HG03342 (cell line): ENCODE data around the gene SLC3A2.

Source experiments
- ATAC-seq: cut with Tn5 transposase; IDR thresholded peaks from one replicate; pipeline ENCODE4 v1.9.1; 2021; ENCODE audit warnings: mild to moderate bottlenecking, moderate library complexity; ENCODE audit not compliant: unreplicated experiment

The SLC3A2 gene

GRCh38 chr11:62908468-62909072 lies 27.9 kb downstream of the SLC3A2 start:
- ATAC-seq: no peak

GRCh38 chr11:62909107-62909894 lies 28.6 kb downstream of the SLC3A2 start:
- ATAC-seq: no peak

- no peak for ATAC-seq
Observed at GRCh38 chr11:62910141-62910882, 29.6 kb downstream of the SLC3A2 start.

- no peak for ATAC-seq
Observed at GRCh38 chr11:62911137-62912130, 30.7 kb downstream of the SLC3A2 start.

- no peak for ATAC-seq
Observed at GRCh38 chr11:62912268-62912667, 31.6 kb downstream of the SLC3A2 start.

GRCh38 chr11:62914416-62914815 lies 33.7 kb downstream of the SLC3A2 start:
- ATAC-seq: no peak

- no peak for ATAC-seq
Observed at GRCh38 chr11:62917906-62918502, 37.3 kb downstream of the SLC3A2 start.

- no peak for ATAC-seq
Observed at GRCh38 chr11:62918531-62918930, 37.8 kb downstream of the SLC3A2 start.

GRCh38 chr11:62919476-62919875 lies 38.8 kb downstream of the SLC3A2 start:
- no peak for ATAC-seq

GRCh38 chr11:62919898-62920640 lies 39.4 kb downstream of the SLC3A2 start:
- ATAC-seq: no peak

- no peak for ATAC-seq
Observed at GRCh38 chr11:62921201-62921572, 40.5 kb downstream of the SLC3A2 start, which contains the start of gene CHRM1. Gene CHRM1, minus strand, starts transcription at chr11:62921363. Its CDS starts 10,263 bp downstream, at chr11:62911100.

- ATAC-seq: no peak
Observed at GRCh38 chr11:62921573-62922188, 41.0 kb downstream of the SLC3A2 start.

- ATAC-seq: no peak
Observed at GRCh38 chr11:62922189-62922589, 41.5 kb downstream of the SLC3A2 start.

GRCh38 chr11:62922653-62923431 lies 42.1 kb downstream of the SLC3A2 start:
- ATAC-seq: no peak

GRCh38 chr11:62923601-62924411 lies 43.1 kb downstream of the SLC3A2 start:
- no peak for ATAC-seq

GRCh38 chr11:62925308-62925707 lies 44.6 kb downstream of the SLC3A2 start:
- no peak for ATAC-seq
